ENCODE measurements around the gene WDR1. TPM values are rescaled to one million over a fixed set of nuclear protein-coding genes. Genes with fewer than 3 reads are reported as not detected.

WDR1 gene
- total and polyA plus RNA-seq, 4 experiments from 2014 or later, result 295 to 348 (median 318) TPM

Small RNA genes lying within 50 kb of the gene (microRNA-seq; reads per million reads assigned to microRNA genes)
- gene MIR3138 (ENCODE audit: borderline microRNAs expressed, borderline number of aligned reads, borderline replicate concordance), result not detected

Other genes with a start within 250 kb of the WDR1 start
- 1 to 10 TPM; 2.0 to 2.4 TPM for gene SLC2A9, start 95.3 kb downstream of the WDR1 start, total RNA-seq
- 1 to 10 TPM in 1 of 2 donors, under 1 TPM in 1; 0.43 to 1.4 TPM for gene SLC2A9, start 95.3 kb downstream of the WDR1 start, polyA plus RNA-seq

Data from CD4-positive, alpha-beta memory T cell (primary cell).